K562 treated with DMSO at 1 percent for 48 hours (cell line): ENCODE measurements around the gene HSD3B2. TPM values are rescaled to one million over a fixed set of nuclear protein-coding genes. Genes with fewer than 3 reads are reported as not detected.

ENCODE experiments used
- total RNA-seq: library from RNA; unstranded; fragments of 300-600 nt; gene quantifications from 2 replicates; pipeline ENCODE4 v1.2.3, GENCODE V29; 2022; ENCODE audit warnings: low replicate concordance; ENCODE audit errors: extremely low read depth

HSD3B2 gene
- not detected in 2 replicates for total RNA-seq

GRCh38 chr1:119414950-119415349 is at the start of gene HSD3B2:
Gene HSD3B2 (plus strand): TSS chr1:119415150. CDS start chr1:119415420, 270 bp downstream.

GRCh38 chr1:119368554-119368953 is 46.4 kb upstream of the HSD3B2 start, which contains the start of gene HAO2:
Gene HAO2 (plus strand): TSS chr1:119368785. CDS start chr1:119381086, 12,301 bp downstream.

Other genes with a start within 250 kb of the HSD3B2 start
- gene HAO2, start 46.4 kb upstream of the HSD3B2 start, total RNA-seq, result not detected in 2 replicates
- gene HSD3B1, start 92.1 kb downstream of the HSD3B2 start, total RNA-seq, result not detected in 2 replicates
- gene ZNF697, start 233.1 kb downstream of the HSD3B2 start, total RNA-seq, result not detected in 2 replicates